ENCODE data around the gene LSM11.
A peak's percentile ranks its signal among the peaks of the same experiment; 100 is the strongest.
"Not testable (repeated sequence)": the region's sequence is repeated elsewhere in the genome, so short reads cannot be mapped to it uniquely, and the experiment has no call there.

LSM11 gene

GRCh38 chr5:157743163-157744050 is at the start of gene LSM11:
LSM11 (plus strand) TSS chr5:157743712; CDS start chr5:157743751, 39 bp downstream.
- peak; percentile 38 to 50 for DNase-seq (ENCODE audit: low read depth in 2 of 2)

- DNase-seq (ENCODE audit: low read depth in 2 of 2): not testable (repeated sequence)
Observed at GRCh38 chr5:157693816-157694215, 49.7 kb upstream of the LSM11 start.

GRCh38 chr5:157696154-157696553 is 47.4 kb upstream of the LSM11 start:
- not testable (repeated sequence) for DNase-seq (ENCODE audit: low read depth in 2 of 2)

GRCh38 chr5:157698674-157699073 is 44.8 kb upstream of the LSM11 start:
- DNase-seq (ENCODE audit: low read depth in 2 of 2): not testable (repeated sequence)

- DNase-seq (ENCODE audit: low read depth in 2 of 2): no peak
Observed at GRCh38 chr5:157703736-157704135, 39.8 kb upstream of the LSM11 start.

GRCh38 chr5:157708866-157709265 is 34.6 kb upstream of the LSM11 start:
- no peak for DNase-seq (ENCODE audit: low read depth in 2 of 2)

- DNase-seq (ENCODE audit: low read depth in 2 of 2): no peak
Observed at GRCh38 chr5:157709346-157709745, 34.2 kb upstream of the LSM11 start.

- no peak for DNase-seq (ENCODE audit: low read depth in 2 of 2)
Observed at GRCh38 chr5:157710431-157710830, 33.1 kb upstream of the LSM11 start.

- DNase-seq (ENCODE audit: low read depth in 2 of 2): peak; percentile 61 to 64
Observed at GRCh38 chr5:157710882-157711281, 32.6 kb upstream of the LSM11 start.

- no peak for DNase-seq (ENCODE audit: low read depth in 2 of 2)
Observed at GRCh38 chr5:157713830-157714595, 29.5 kb upstream of the LSM11 start.

GRCh38 chr5:157714596-157714864 is 29.0 kb upstream of the LSM11 start:
- DNase-seq (ENCODE audit: low read depth in 2 of 2): no peak

GRCh38 chr5:157718519-157718918 is 25.0 kb upstream of the LSM11 start:
- DNase-seq (ENCODE audit: low read depth in 2 of 2): peak; percentile 45 to 54

- DNase-seq (ENCODE audit: low read depth in 2 of 2): no peak
Observed at GRCh38 chr5:157719245-157719644, 24.3 kb upstream of the LSM11 start.

- DNase-seq (ENCODE audit: low read depth in 2 of 2): no peak
Observed at GRCh38 chr5:157721159-157721558, 22.4 kb upstream of the LSM11 start.

- not testable (repeated sequence) for DNase-seq (ENCODE audit: low read depth in 2 of 2)
Observed at GRCh38 chr5:157722895-157723294, 20.6 kb upstream of the LSM11 start.

GRCh38 chr5:157726607-157727006 is 16.9 kb upstream of the LSM11 start:
- not testable (repeated sequence) for DNase-seq (ENCODE audit: low read depth in 2 of 2)

- DNase-seq (ENCODE audit: low read depth in 2 of 2): not testable (repeated sequence)
Observed at GRCh38 chr5:157727858-157728257, 15.7 kb upstream of the LSM11 start.

GRCh38 chr5:157729858-157730257 is 13.7 kb upstream of the LSM11 start:
- DNase-seq (ENCODE audit: low read depth in 2 of 2): no peak

GRCh38 chr5:157730900-157731271 is 12.6 kb upstream of the LSM11 start:
- no peak for DNase-seq (ENCODE audit: low read depth in 2 of 2)

- DNase-seq (ENCODE audit: low read depth in 2 of 2): peak; percentile 93
Observed at GRCh38 chr5:157731272-157732129, 12.0 kb upstream of the LSM11 start, which contains the start of gene THG1L. THG1L (plus strand) TSS chr5:157731420; CDS start chr5:157731441, 21 bp downstream.

GRCh38 chr5:157732130-157732514 is 11.4 kb upstream of the LSM11 start:
- no peak for DNase-seq (ENCODE audit: low read depth in 2 of 2)
